Retinal pigment epithelial cell (primary cell): ENCODE results near the gene SLC25A13.

ENCODE experiments used
- DNase-seq: peaks from one replicate; pipeline ENCODE4 v3.0.0-alpha.2; 2010; ENCODE audit warnings: low read depth
- H3K4me3 ChIP-seq: 2 replicates; pipeline ENCODE4 v1.5.1; 2011; ENCODE audit warnings: mild to moderate bottlenecking, low read length, control low read depth, moderate library complexity
- CTCF ChIP-seq: conservative IDR thresholded peaks from 2 replicates; pipeline ENCODE4 v1.5.1; 2011; ENCODE audit warnings: low read depth, low read length, control low read depth, inconsistent platforms

SLC25A13 gene

GRCh38 chr7:96312502-96312901, 9.4 kb downstream of the SLC25A13 start:
- no peak for DNase-seq
- no peak for TF ChIP-seq CTCF
- no peak overlapping the region for H3K4me3 ChIP-seq

DNA sequence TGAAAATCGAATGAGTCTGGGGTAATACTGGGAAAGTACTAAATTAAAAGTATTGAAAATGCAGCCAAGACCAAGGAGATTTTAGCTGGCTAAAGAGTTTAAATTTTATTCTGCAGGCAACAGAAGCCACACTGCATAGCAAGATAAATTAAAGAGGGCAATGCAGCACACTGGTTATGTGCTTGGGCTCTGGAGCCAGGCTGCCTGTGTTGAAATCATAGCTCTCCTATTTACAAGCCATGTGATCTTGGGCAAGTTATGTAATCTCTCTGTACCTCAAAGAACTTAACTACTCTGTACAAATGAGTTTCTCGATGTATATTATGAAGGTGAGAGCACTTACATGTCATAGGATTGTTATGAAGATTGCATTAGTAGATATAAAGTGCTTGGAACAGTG, 9.9 kb downstream of the SLC25A13 start:
- TF ChIP-seq CTCF: no peak
- DNase-seq: no peak

GRCh38 chr7:96310110-96310509, 11.8 kb downstream of the SLC25A13 start:
- no peak overlapping the region for H3K4me3 ChIP-seq
- DNase-seq: no peak
- TF ChIP-seq CTCF: no peak

More for the DNA sequence above, 9.9 kb downstream of the SLC25A13 start:
- H3K4me3 ChIP-seq: no peak overlapping the region

DNA sequence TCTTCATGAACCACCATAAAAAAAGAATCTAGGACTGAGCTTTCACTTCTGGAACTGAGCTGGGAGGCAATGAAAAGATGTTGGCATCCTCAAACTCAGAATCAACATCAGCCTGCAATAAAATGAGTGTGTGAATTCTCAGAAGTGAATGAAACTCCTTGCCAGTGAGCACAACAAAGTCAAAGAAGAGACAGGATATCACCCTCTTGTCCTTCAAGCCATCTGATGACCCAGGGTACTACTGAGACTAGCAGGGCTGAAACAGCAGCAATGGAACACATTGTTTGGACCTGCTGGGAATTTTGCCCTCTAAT, 13.0 kb downstream of the SLC25A13 start:
- DNase-seq: no peak
- TF ChIP-seq CTCF: no peak
- H3K4me3 ChIP-seq: no peak overlapping the region

- no peak for DNase-seq
- no peak overlapping the region for H3K4me3 ChIP-seq
- TF ChIP-seq CTCF: no peak
These were observed 13.5 kb downstream of the SLC25A13 start for GRCh38 chr7:96308253-96308949.

DNA sequence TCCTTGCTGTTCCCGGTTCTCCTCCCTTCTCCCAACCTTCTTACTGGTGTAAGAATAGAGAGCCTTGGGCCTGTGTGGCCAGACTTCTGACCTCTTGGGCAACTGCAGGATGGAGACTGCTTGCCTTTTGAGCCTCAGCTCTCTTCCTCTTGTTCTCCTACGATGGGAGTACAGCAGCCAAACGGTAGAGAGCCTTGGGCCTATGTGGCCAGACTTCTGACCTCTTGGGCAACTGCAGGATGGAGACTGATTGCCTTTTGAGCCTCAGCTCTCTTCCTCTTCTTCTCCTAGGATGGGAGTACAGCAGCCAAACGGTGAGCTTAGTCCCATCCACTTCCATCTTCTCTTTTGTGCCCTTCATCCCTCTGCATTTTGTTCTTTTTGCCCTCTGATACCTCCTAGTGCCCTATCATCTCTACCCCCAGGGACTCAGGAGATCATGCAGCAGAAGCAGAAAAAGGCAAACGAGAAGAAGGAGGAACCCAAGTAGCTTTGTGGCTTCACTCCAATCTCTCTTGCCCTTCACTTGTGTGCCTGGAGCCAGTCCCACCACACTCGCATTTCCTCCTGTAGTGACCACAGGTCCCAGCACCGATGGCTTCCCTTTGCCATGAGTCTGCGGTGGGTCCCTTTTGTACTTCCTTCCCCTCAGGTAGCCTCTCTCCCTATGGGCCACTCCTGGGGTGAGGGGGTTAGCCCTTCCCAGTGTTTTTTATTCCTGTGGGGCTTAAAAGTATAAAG, 15.3 kb downstream of the SLC25A13 start:
- DNase-seq: no peak
- H3K4me3 ChIP-seq: no peak overlapping the region
- TF ChIP-seq CTCF: no peak

GRCh38 chr7:96305915-96306314, 16.0 kb downstream of the SLC25A13 start:
- DNase-seq: no peak
- no peak for TF ChIP-seq CTCF
- no peak overlapping the region for H3K4me3 ChIP-seq
